Tibial artery (tissue), 4 donors: ENCODE measurements around the gene SARNP.
A peak's percentile ranks its signal among the peaks of the same experiment; 100 is the strongest.

Source experiments
- DNase-seq, 2 donors: peaks; one replicate each; pipeline ENCODE4 v3.0.0-alpha.2; 2019
- H3K27ac ChIP-seq, 2 donors: fragments of 200-600 bp; sonication (generic) in 1 of 2; 1 replicate in 1 of 2; 2 replicates in 1 of 2; pipeline ENCODE4 v1.5.1; 2018 to 2019; ENCODE audit warnings: mild to moderate bottlenecking in 1 of 2
- H3K27me3 ChIP-seq, 2 donors: fragments of 200-600 bp; sonication (generic) in 1 of 2; one replicate each; pipeline versions ENCODE4 v1.5.1 to v1.6.0; 2016 to 2019
- H3K36me3 ChIP-seq, 3 donors: fragments of 200-600 bp; sonication (generic) in 2 of 3; one replicate each; pipeline ENCODE4 v1.5.1; 2016 to 2019; ENCODE audit warnings: mild to moderate bottlenecking in 2 of 3
- H3K4me1 ChIP-seq, 4 donors: fragments of 200-600 bp; sonication (generic) in 2 of 4; 1 replicate in 3 of 4; 2 replicates in 1 of 4; pipeline ENCODE4 v1.5.1; 2016 to 2019
- H3K4me3 ChIP-seq, 2 donors: fragments of 200-600 bp; sonication (generic) in 1 of 2; 1 replicate in 1 of 2; 2 replicates in 1 of 2; pipeline ENCODE4 v1.5.1; 2018 to 2019; ENCODE audit warnings: mild to moderate bottlenecking in 2 of 2
- H3K9me3 ChIP-seq, 3 donors: fragments of 200-600 bp; sonication (generic) in 1 of 3; one replicate each; pipeline ENCODE4 v1.5.1; 2016 to 2019
- CTCF ChIP-seq, 2 experiments: fragments of 200-600 bp in 1 of 2; fragments of 450-650 bp in 1 of 2; IDR thresholded peaks; one replicate each; pipeline ENCODE4 v1.5.1; 2017 to 2019; ENCODE audit warnings: antibody characterized with exemption in 2 of 2, mild to moderate bottlenecking in 1 of 2, moderate library complexity in 1 of 2
- intact Hi-C: fragments of 100-400 bp; cut with DNase I; formaldehyde crosslinking; loops from one replicate; pipeline ENCODE4 v1.15.0; 2023; ENCODE audit warnings: low total_unique reads

The SARNP gene

DNA sequence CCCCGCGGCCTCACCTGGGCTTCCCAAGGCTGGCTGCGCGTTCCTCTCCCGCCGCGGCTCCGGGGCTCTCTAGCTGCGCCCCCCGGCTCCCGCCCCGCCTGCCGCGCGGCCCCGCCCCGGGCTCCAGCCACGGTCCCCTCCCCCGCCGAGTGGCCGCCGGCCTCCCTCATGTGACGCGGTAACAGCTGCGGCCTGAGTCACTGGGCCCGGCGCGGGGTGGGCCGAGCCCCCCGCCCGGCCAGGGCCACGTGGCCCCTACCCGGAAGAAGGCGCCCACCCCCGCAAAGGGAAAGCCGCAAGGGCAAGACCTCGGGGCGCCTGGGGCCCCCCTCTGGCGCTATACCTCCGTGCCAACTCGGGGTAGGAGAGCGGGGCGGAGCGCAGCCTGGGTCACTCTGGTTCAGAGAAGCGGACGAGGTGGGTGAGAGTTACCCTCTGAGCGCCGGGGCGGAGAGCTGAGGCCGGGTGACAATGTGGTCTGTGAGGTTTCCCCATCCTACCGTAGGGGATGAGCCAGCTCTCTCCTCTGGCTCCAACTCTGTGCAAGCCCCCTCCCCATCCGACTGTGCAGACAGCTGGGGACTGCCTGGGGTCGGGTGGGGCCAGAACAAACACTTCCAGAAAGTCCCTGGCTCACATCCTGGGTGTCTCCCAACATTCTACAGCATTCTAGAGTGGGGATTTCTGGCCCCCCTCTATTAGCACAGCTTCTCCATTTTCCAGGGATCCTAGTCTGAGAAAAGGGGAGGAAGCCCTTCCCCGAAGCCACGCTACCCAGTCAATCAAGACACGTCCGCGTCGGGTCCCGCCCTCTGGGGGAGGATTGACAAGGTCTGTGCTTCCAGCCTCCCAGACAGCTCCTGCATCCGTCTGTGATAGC lies 88.3 kb downstream of the SARNP start, which contains the start of gene CD63:
Gene CD63, minus strand, starts transcription at position 71 of the 880 bp plus-strand sequence. CDS start 668 bp downstream, outside the sequence.
- peak; percentile 96 to 98 for DNase-seq
- H3K9me3 ChIP-seq: no peaks in the 10 kb centered on the region
- H3K4me1 ChIP-seq: peaks cover 0 to 50% (median 41%) of the 10 kb centered on the region in 4 donors
- TF ChIP-seq CTCF (IDR thresholded peaks at IDR 0.05): peak in 1 of 2 experiments; percentile 4
- intact Hi-C loops: no loop called here
- peak within 1 kb of the TSS; percentile 98 to 99 for H3K27ac ChIP-seq
- peaks cover 24 to 32% (median 29%) of the 10 kb centered on the region in 3 donors for H3K36me3 ChIP-seq
- H3K4me3 ChIP-seq: peak within 1 kb of the TSS; percentile 92 to 97
- no peaks in the 10 kb centered on the region for H3K27me3 ChIP-seq

GRCh38 chr12:55728186-55728938 lies 89.2 kb downstream of the SARNP start:
- intact Hi-C loops: no loop called here
- Histone ChIP-seq H3K9me3 (no peaks in the 10 kb centered on the region), H3K27ac (peak overlapping the region; percentile 98 to 99), H3K27me3 (no peaks in the 10 kb centered on the region), H3K4me1 (peaks cover 0 to 57% (median 47%) of the 10 kb centered on the region in 4 donors), H3K4me3 (peak overlapping the region; percentile 92 to 97), H3K36me3 (peaks cover 24 to 38% (median 35%) of the 10 kb centered on the region in 3 donors)
- TF ChIP-seq CTCF (IDR thresholded peaks at IDR 0.05): no peak
- DNase-seq: peak; percentile 86 to 93

- intact Hi-C loops: no loop called here
- Histone ChIP-seq H3K36me3 (peaks cover 24 to 38% (median 35%) of the 10 kb centered on the region in 3 donors), H3K9me3 (no peaks in the 10 kb centered on the region), H3K27me3 (no peaks in the 10 kb centered on the region), H3K4me1 (peaks cover 0 to 63% (median 51%) of the 10 kb centered on the region in 4 donors), H3K27ac (peak overlapping the region; percentile 98 to 99), H3K4me3 (peak overlapping the region; percentile 92 to 97)
- no peak for TF ChIP-seq CTCF (IDR thresholded peaks at IDR 0.05)
- peak; percentile 81 to 87 for DNase-seq
These were observed 89.8 kb downstream of the SARNP start for GRCh38 chr12:55727643-55728185.

DNA sequence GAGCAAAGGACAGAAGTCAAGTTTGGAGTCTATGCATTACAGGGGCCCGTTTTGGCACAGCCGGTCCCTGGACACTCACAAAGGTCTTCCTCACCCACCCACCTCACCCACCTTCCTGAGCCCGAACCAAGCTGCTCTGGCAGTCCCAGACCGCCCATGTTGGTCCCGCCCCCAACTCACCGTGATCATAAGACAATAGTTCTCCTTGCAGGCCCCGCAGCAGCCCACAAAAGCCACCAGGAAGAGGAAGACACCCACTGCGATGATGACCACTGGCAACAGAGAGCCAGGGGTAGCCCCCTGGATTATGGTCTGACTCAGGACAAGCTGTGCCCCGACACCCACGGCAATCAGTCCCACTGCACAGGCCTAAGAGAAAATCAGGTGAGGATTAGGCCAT lies 90.6 kb downstream of the SARNP start:
- TF ChIP-seq CTCF (IDR thresholded peaks at IDR 0.05): no peak
- Histone ChIP-seq H3K4me3 (peak overlapping the region; percentile 92 to 97), H3K27ac (peak overlapping the region; percentile 98 to 99), H3K9me3 (no peaks in the 10 kb centered on the region), H3K36me3 (peaks cover 24 to 38% (median 35%) of the 10 kb centered on the region in 3 donors), H3K4me1 (peaks cover 0 to 70% (median 52%) of the 10 kb centered on the region in 4 donors), H3K27me3 (no peaks in the 10 kb centered on the region)
- intact Hi-C loops: no loop called here
- no peak for DNase-seq

DNA sequence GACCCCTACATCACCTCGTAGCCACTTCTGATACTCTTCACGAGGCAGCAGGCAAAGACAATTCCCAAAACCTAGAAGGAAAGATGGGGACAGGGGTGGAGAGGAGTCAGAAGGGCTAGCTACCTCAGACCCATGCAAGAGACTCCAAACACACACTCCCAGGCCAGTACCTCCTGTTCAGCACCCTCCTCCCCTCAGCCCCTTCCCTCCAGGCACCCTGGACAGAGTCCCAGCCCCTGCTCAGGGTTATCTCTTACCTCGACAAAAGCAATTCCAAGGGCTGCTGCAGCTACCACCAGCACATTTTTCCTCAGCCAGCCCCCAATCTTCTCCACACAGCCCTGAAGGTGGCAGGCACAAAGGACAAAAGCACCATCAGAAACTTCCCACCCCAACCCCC lies 92.0 kb downstream of the SARNP start:
- Histone ChIP-seq H3K36me3 (peaks cover 24 to 38% (median 35%) of the 10 kb centered on the region in 3 donors), H3K4me3 (no peak overlapping the region), H3K9me3 (no peaks in the 10 kb centered on the region), H3K4me1 (peaks cover 5 to 78% (median 62%) of the 10 kb centered on the region in 4 donors), H3K27me3 (no peaks in the 10 kb centered on the region), H3K27ac (peak overlapping the region; percentile 98 to 99)
- no peak for TF ChIP-seq CTCF (IDR thresholded peaks at IDR 0.05)
- intact Hi-C loops: no loop called here
- no peak for DNase-seq
